ENCODE measurements around the gene RNF223.
"Not testable (repeated sequence)": the region's sequence is repeated elsewhere in the genome, so short reads cannot be mapped to it uniquely, and the experiment has no call there.

The RNF223 gene

GRCh38 chr1:1058921-1059493 lies 15.1 kb downstream of the RNF223 start:
- Histone ChIP-seq H3K4me1 (peaks cover 43 to 65% (median 56%) of the 10 kb centered on the region in 10 experiments), H3K27ac (peak overlapping the region in 7 of 11 experiments; percentile 39 to 63 (median 51); a peak in 11 of 22 replicates), H3K9me3 (replicated peaks in 1 of 11) (no peaks in the 10 kb centered on the region), H4K20me1 (peaks cover 0 to 67% (median 30%) of the 10 kb centered on the region in 11 experiments; a peak in 17 of 22 replicates), H3K27me3 (peaks cover 60 to 72% (median 68%) of the 10 kb centered on the region in 11 experiments), H3K4me2 (peak overlapping the region; percentile 86 to 100 (median 95)), H3K36me3 (peaks cover 0 to 15% (median 8%) of the 10 kb centered on the region in 11 experiments; a peak in 13 of 22 replicates), H3K9ac (peak overlapping the region; percentile 15 to 76 (median 67); a peak in 20 of 22 replicates), H3K4me3 (peak overlapping the region; percentile 54 to 73 (median 60))
- no peak for TF ChIP-seq Cebpa-rat (IDR thresholded peaks at IDR 0.05)

- Histone ChIP-seq H3K4me1 (peaks cover 37 to 58% (median 49%) of the 10 kb centered on the region in 10 experiments), H3K9me3 (replicated peaks in 1 of 11) (no peaks in the 10 kb centered on the region), H3K36me3 (peaks cover 0 to 22% (median 14%) of the 10 kb centered on the region in 11 experiments; a peak in 13 of 22 replicates), H3K27ac (peak overlapping the region in 3 of 11 experiments; percentile 14 to 50 (median 44); a peak in 2 of 22 replicates), H3K27me3 (peaks cover 60 to 68% (median 64%) of the 10 kb centered on the region in 11 experiments), H4K20me1 (peaks cover 0 to 67% (median 27%) of the 10 kb centered on the region in 11 experiments; a peak in 16 of 22 replicates), H3K4me3 (peak overlapping the region; percentile 54 to 73 (median 60)), H3K4me2 (peak overlapping the region; percentile 86 to 100 (median 95)), H3K9ac (peak overlapping the region in 6 of 11 experiments; percentile 1 to 76 (median 72); a peak in 8 of 22 replicates)
- TF ChIP-seq Cebpa-rat (IDR thresholded peaks at IDR 0.05): no peak
Measured at GRCh38 chr1:1058088-1058905, 15.8 kb downstream of the RNF223 start.

- H3K27ac ChIP-seq; H3K9ac ChIP-seq; H3K9me3 ChIP-seq (replicated peaks in 1 of 11): not testable (repeated sequence)
- H3K4me3 ChIP-seq: peak overlapping the region in 1 of 10 experiments; percentile 47; a peak in 1 of 20 replicates
- peaks cover 31 to 52% (median 43%) of the 10 kb centered on the region in 10 experiments for H3K4me1 ChIP-seq
- H3K36me3 ChIP-seq: peaks cover 0 to 28% (median 15%) of the 10 kb centered on the region in 11 experiments; a peak in 13 of 22 replicates
- H4K20me1 ChIP-seq: peaks cover 0 to 67% (median 21%) of the 10 kb centered on the region in 11 experiments; a peak in 15 of 22 replicates
- peak in 3 of 11 experiments; percentile 34 to 68 (median 57); a peak in 3 of 22 replicates for TF ChIP-seq Cebpa-rat (IDR thresholded peaks at IDR 0.05)
- peak overlapping the region; percentile 86 to 100 (median 95) for H3K4me2 ChIP-seq
- peaks cover 54 to 62% (median 58%) of the 10 kb centered on the region in 11 experiments for H3K27me3 ChIP-seq
Measured at GRCh38 chr1:1057769-1058087, 16.4 kb downstream of the RNF223 start.

DNA sequence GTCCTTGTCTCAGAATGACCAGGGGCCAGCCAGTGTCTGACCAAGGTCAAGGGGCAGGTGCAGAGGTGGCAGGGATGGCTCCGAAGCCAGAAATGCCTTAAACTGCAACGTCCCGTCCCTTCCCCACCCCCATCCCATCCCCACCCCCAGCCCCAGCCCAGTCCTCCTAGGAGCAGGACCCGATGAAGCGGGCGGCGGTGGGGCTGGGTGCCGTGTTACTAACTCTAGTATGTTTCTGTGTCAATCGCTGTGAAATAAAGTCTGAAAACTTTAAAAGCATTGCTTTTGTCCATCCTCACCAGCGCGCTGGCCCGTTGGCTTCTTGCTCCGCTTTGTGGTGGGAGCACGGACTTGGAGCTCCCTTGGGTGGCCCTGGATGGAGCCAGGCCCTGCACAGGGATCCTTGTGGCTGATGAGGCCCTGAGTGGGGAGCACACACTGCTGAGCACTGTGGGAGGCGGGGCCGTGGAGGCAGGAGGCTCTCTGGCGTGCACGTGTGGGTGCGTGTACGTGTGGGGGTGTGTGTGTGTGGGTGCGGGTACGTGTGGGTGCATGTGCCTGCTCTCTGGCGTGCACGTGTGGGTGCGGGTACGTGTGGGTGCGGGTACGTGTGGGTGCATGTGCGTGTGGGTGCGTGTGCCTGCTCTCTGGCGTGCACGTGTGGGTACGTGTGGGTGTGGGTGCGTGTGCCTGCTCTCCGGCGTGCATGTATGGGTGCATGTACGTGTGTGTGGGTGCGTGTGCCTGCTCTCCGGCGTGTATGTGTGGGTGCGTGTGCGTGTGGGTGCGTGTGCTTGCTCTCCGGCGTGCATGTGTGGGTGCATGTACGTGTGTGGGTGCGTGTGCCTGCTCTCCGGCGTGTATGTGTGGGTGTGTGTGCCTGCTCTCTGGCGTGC lies 18.0 kb downstream of the RNF223 start:
- peaks cover 7 to 45% (median 29%) of the 10 kb centered on the region in 11 experiments; a peak in 17 of 22 replicates for H3K36me3 ChIP-seq
- H3K27ac ChIP-seq: no peak overlapping the region
- H4K20me1 ChIP-seq: peaks cover 0 to 68% (median 19%) of the 10 kb centered on the region in 11 experiments; a peak in 15 of 22 replicates
- H3K9me3 ChIP-seq (replicated peaks in 1 of 11): no peaks in the 10 kb centered on the region
- peaks cover 39 to 47% (median 43%) of the 10 kb centered on the region in 11 experiments for H3K27me3 ChIP-seq
- no peak overlapping the region for H3K9ac ChIP-seq
- peaks cover 24 to 38% (median 32%) of the 10 kb centered on the region in 10 experiments for H3K4me1 ChIP-seq
- no peak for TF ChIP-seq Cebpa-rat (IDR thresholded peaks at IDR 0.05)
- H3K4me2 ChIP-seq: no peak overlapping the region
- no peak overlapping the region for H3K4me3 ChIP-seq

- Histone ChIP-seq H3K4me3 (no peak overlapping the region), H3K4me1 (peaks cover 18 to 36% (median 29%) of the 10 kb centered on the region in 10 experiments), H3K4me2 (no peak overlapping the region), H3K27ac (no peak overlapping the region), H3K27me3 (peaks cover 28 to 36% (median 32%) of the 10 kb centered on the region in 11 experiments), H4K20me1 (peaks cover 0 to 69% (median 16%) of the 10 kb centered on the region in 11 experiments; a peak in 14 of 22 replicates), H3K9me3 (replicated peaks in 1 of 11) (no peaks in the 10 kb centered on the region), H3K9ac (no peak overlapping the region), H3K36me3 (peaks cover 7 to 53% (median 29%) of the 10 kb centered on the region in 11 experiments; a peak in 17 of 22 replicates)
- no peak for TF ChIP-seq Cebpa-rat (IDR thresholded peaks at IDR 0.05)
Measured at GRCh38 chr1:1054971-1055370, 19.1 kb downstream of the RNF223 start.

- H3K9me3 ChIP-seq (replicated peaks in 1 of 11): no peaks in the 10 kb centered on the region
- no peak for TF ChIP-seq Cebpa-rat (IDR thresholded peaks at IDR 0.05)
- peaks cover 7 to 56% (median 29%) of the 10 kb centered on the region in 11 experiments; a peak in 17 of 22 replicates for H3K36me3 ChIP-seq
Measured at GRCh38 chr1:1054099-1054700, 19.9 kb downstream of the RNF223 start.

GRCh38 chr1:1053682-1054081 lies 20.4 kb downstream of the RNF223 start:
- peaks cover 7 to 57% (median 29%) of the 10 kb centered on the region in 11 experiments; a peak in 17 of 22 replicates for H3K36me3 ChIP-seq
- H3K27ac ChIP-seq: no peak overlapping the region
- no peaks in the 10 kb centered on the region for H3K9me3 ChIP-seq (replicated peaks in 1 of 11)
- H4K20me1 ChIP-seq: peaks cover 0 to 60% (median 10%) of the 10 kb centered on the region in 11 experiments; a peak in 11 of 22 replicates
- H3K4me3 ChIP-seq: no peak overlapping the region
- peaks cover 11 to 27% (median 21%) of the 10 kb centered on the region in 10 experiments for H3K4me1 ChIP-seq
- TF ChIP-seq Cebpa-rat (IDR thresholded peaks at IDR 0.05): no peak
- H3K9ac ChIP-seq: no peak overlapping the region
- no peak overlapping the region for H3K4me2 ChIP-seq
- H3K27me3 ChIP-seq: peaks cover 19 to 26% (median 22%) of the 10 kb centered on the region in 11 experiments

More at GRCh38 chr1:1054099-1054700, 19.9 kb downstream of the RNF223 start:
- no peak overlapping the region for H3K4me2 ChIP-seq
- H3K9ac ChIP-seq: 0 out of 22 replicates have a peak overlapping the region, but pooled peaks of 1 of the 11 experiments have one; percentile 3
- H3K27me3 ChIP-seq: peaks cover 23 to 30% (median 27%) of the 10 kb centered on the region in 11 experiments
- peaks cover 15 to 31% (median 25%) of the 10 kb centered on the region in 10 experiments for H3K4me1 ChIP-seq
- no peak overlapping the region for H3K4me3 ChIP-seq
- peaks cover 0 to 64% (median 12%) of the 10 kb centered on the region in 11 experiments; a peak in 11 of 22 replicates for H4K20me1 ChIP-seq
- H3K27ac ChIP-seq: no peak overlapping the region
